HCT116 (cell line): ENCODE data around the gene GRB2.

ENCODE experiments used
- CEBPB ChIP-seq: IDR thresholded peaks from 2 replicates; pipeline ENCODE4 v1.6.1; 2012; ENCODE audit warnings: low read depth
- EZH2 ChIP-seq: fragments of 200-600 bp; sonication (generic); IDR thresholded peaks from 2 replicates; pipeline ENCODE4 v1.6.1; 2017; ENCODE audit warnings: antibody characterized with exemption, mixed run types
- EZH2phosphoT487 ChIP-seq: fragments of 200-600 bp; IDR thresholded peaks from 2 replicates; pipeline ENCODE4 v1.6.1; 2018; ENCODE audit warnings: antibody characterized with exemption, borderline replicate concordance
- FOSL1 ChIP-seq: IDR thresholded peaks from 2 replicates; pipeline ENCODE4 v1.6.1; 2012; ENCODE audit warnings: low read depth
- POLR2A ChIP-seq: IDR thresholded peaks from 2 replicates; pipeline ENCODE4 v1.7.0; 2011; ENCODE audit warnings: borderline replicate concordance; ENCODE audit not compliant: insufficient read depth, insufficient read length; ENCODE audit errors: extremely low read depth
- RAD21 ChIP-seq: IDR thresholded peaks from 2 replicates; pipeline ENCODE4 v1.6.1; 2012; ENCODE audit warnings: low read depth, mild to moderate bottlenecking
- ZNF274 ChIP-seq: fragments of 200-500 bp; sonication (Bioruptor generic); IDR thresholded peaks from 2 replicates; pipeline ENCODE4 v1.6.1; 2014; ENCODE audit warnings: mild to moderate bottlenecking, low read depth, low read length, inconsistent platforms
- TF ChIP-seq, protein P1 (sequence below), 3 experiments: fragments of 200-600 bp in 1 of 3; sonication (generic) in 1 of 3; IDR thresholded peaks in 2 of 3; conservative IDR thresholded peaks in 1 of 3; 2 replicates each; pipeline ENCODE4 v1.5.1; 2012 to 2017; ENCODE audit warnings: low read depth in 2 of 3, low read length in 2 of 3, antibody characterized with exemption in 1 of 3, borderline replicate concordance in 1 of 3, control low read depth in 1 of 3, mild to moderate bottlenecking in 1 of 3, mixed read lengths in 1 of 3, mixed run types in 1 of 3, moderate library complexity in 1 of 3; ENCODE audit not compliant: insufficient read depth in 1 of 3
- TF ChIP-seq, protein P2 (sequence below): IDR thresholded peaks from 2 replicates; pipeline ENCODE4 v1.6.1; 2012; ENCODE audit warnings: low read depth

DNA sequence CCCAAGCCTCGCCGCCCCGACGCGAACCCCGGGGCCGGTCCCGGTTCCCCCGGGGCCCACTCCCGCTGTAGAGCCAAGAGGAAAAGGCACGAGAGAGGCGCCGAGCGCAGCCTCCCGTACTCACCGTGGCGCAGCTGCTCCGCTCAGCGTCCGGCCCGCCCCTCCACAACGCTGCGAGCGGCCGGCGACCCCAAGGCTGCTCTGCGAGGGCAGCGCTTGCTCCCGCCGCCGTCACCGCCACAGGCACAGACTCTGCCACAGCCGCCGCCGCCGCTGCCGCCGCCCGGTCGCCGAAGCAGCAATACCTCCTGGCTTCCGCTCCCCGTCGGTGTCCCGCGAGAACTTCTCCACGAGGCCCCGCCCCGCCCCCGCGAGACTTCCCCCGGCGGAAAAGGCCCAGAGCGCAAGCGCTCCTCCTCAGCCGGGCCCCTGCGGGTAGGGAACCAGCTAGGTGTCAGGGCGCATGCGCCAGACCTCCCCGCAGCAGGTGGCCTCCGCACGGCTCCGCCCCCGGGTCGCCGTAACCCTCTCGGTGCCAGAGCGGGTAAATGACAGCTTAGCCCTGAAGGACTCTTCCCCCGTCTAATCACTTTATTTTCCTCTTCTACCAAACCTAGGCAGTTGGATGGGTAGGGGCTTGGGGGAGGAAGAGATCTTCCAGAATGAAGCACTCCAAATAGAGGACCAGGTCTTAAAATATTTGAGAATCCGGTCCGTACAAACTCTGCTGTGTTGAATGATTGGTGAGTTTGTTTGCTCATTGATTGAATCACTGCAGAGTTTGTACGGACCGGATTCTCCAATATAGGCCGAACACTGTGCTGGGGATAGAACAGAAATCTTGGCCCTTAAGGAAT, at the start of gene GRB2:
- TF ChIP-seq, protein P1, sequence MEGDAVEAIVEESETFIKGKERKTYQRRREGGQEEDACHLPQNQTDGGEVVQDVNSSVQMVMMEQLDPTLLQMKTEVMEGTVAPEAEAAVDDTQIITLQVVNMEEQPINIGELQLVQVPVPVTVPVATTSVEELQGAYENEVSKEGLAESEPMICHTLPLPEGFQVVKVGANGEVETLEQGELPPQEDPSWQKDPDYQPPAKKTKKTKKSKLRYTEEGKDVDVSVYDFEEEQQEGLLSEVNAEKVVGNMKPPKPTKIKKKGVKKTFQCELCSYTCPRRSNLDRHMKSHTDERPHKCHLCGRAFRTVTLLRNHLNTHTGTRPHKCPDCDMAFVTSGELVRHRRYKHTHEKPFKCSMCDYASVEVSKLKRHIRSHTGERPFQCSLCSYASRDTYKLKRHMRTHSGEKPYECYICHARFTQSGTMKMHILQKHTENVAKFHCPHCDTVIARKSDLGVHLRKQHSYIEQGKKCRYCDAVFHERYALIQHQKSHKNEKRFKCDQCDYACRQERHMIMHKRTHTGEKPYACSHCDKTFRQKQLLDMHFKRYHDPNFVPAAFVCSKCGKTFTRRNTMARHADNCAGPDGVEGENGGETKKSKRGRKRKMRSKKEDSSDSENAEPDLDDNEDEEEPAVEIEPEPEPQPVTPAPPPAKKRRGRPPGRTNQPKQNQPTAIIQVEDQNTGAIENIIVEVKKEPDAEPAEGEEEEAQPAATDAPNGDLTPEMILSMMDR (IDR thresholded peaks at IDR 0.05 in 2 of 3, conservative IDR thresholded peaks at IDR 0.05 in 1 of 3; ENCODE audit: borderline replicate concordance in 1 of 3, insufficient read depth in 1 of 3, low read depth in 2 of 3, low read length in 2 of 3), result no peak
- TF ChIP-seq ZNF274 (no peak), FOSL1 (no peak), POLR2A (peak; percentile 68), CEBPB (no peak), EZH2 (no peak), EZH2phosphoT487 (no peak), RAD21 (no peak)
- TF ChIP-seq, protein P2, sequence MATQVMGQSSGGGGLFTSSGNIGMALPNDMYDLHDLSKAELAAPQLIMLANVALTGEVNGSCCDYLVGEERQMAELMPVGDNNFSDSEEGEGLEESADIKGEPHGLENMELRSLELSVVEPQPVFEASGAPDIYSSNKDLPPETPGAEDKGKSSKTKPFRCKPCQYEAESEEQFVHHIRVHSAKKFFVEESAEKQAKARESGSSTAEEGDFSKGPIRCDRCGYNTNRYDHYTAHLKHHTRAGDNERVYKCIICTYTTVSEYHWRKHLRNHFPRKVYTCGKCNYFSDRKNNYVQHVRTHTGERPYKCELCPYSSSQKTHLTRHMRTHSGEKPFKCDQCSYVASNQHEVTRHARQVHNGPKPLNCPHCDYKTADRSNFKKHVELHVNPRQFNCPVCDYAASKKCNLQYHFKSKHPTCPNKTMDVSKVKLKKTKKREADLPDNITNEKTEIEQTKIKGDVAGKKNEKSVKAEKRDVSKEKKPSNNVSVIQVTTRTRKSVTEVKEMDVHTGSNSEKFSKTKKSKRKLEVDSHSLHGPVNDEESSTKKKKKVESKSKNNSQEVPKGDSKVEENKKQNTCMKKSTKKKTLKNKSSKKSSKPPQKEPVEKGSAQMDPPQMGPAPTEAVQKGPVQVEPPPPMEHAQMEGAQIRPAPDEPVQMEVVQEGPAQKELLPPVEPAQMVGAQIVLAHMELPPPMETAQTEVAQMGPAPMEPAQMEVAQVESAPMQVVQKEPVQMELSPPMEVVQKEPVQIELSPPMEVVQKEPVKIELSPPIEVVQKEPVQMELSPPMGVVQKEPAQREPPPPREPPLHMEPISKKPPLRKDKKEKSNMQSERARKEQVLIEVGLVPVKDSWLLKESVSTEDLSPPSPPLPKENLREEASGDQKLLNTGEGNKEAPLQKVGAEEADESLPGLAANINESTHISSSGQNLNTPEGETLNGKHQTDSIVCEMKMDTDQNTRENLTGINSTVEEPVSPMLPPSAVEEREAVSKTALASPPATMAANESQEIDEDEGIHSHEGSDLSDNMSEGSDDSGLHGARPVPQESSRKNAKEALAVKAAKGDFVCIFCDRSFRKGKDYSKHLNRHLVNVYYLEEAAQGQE, result no peak
